ENCODE measurements around the gene PRM2.

DNA sequence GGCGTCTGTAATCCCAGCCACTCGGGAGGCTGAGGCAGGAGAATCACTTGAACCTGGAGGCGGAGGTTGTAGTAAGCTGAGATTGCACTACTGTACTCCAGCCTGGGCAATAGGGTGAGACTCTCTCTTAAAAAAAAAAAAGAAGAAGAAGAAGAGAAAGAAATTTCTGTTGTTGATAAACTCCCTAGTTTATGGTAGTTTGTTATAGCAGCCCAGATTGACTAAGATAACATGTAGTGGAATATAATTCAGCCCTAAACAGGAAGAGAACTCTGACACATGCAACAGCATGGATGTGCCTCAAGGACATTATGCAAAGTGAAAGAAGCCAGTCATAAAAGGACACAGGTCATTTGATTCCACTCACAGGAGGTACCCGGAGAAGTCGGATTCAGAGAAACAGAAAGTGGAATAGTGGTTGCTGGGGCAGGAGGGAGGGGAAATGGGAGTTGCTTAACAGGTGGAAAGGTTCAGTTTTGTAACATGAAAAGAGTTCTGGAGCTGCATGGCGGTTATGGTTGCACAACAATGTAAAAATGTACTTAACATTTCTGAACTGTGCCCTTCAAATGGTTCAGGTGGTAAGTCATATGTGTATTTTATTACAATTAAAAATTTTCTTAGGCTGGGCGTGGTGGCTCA, 30.8 kb upstream of the PRM2 start:
- TF ChIP-seq, protein P1, sequence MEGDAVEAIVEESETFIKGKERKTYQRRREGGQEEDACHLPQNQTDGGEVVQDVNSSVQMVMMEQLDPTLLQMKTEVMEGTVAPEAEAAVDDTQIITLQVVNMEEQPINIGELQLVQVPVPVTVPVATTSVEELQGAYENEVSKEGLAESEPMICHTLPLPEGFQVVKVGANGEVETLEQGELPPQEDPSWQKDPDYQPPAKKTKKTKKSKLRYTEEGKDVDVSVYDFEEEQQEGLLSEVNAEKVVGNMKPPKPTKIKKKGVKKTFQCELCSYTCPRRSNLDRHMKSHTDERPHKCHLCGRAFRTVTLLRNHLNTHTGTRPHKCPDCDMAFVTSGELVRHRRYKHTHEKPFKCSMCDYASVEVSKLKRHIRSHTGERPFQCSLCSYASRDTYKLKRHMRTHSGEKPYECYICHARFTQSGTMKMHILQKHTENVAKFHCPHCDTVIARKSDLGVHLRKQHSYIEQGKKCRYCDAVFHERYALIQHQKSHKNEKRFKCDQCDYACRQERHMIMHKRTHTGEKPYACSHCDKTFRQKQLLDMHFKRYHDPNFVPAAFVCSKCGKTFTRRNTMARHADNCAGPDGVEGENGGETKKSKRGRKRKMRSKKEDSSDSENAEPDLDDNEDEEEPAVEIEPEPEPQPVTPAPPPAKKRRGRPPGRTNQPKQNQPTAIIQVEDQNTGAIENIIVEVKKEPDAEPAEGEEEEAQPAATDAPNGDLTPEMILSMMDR (IDR thresholded peaks at IDR 0.05), result no peak
- TF ChIP-seq POLR2A (IDR thresholded peaks at IDR 0.05), result no peak

All from prostate gland (tissue), 2 donors.